ENCODE data around the gene LDLRAD4.
"Not testable (repeated sequence)": the region's sequence is repeated elsewhere in the genome, so short reads cannot be mapped to it uniquely, and the experiment has no call there.

The LDLRAD4 gene

GRCh38 chr18:13606604-13607254 is 388.2 kb downstream of the LDLRAD4 start:
- DNase-seq (ENCODE audit: low read depth in 2 of 2), result no peak
- H3K4me3 ChIP-seq (replicated peaks in 1 of 2; ENCODE audit: low read depth in 2 of 2, low read length in 2 of 2), result no peak overlapping the region
- TF ChIP-seq CTCF (IDR thresholded peaks at IDR 0.05; ENCODE audit: low read depth, low read length), result no peak

- not testable (repeated sequence) for DNase-seq (ENCODE audit: low read depth in 2 of 2); H3K4me3 ChIP-seq (replicated peaks in 1 of 2; ENCODE audit: low read depth in 2 of 2, low read length in 2 of 2)
Observed at GRCh38 chr18:13608024-13608562, 389.5 kb downstream of the LDLRAD4 start.

- H3K4me3 ChIP-seq (replicated peaks in 1 of 2; ENCODE audit: low read depth in 2 of 2, low read length in 2 of 2), result no peak overlapping the region
- no peak for TF ChIP-seq CTCF (IDR thresholded peaks at IDR 0.05; ENCODE audit: low read depth, low read length)
- DNase-seq (ENCODE audit: low read depth in 2 of 2), result no peak
Observed at GRCh38 chr18:13608791-13609532, 390.4 kb downstream of the LDLRAD4 start.

- peak overlapping the region in 1 of 2 donors; percentile 29 for H3K4me3 ChIP-seq (replicated peaks in 1 of 2; ENCODE audit: low read depth in 2 of 2, low read length in 2 of 2)
- TF ChIP-seq CTCF (IDR thresholded peaks at IDR 0.05; ENCODE audit: low read depth, low read length), result no peak
- peak in 1 of 2 donors; percentile 2 for DNase-seq (ENCODE audit: low read depth in 2 of 2)
Observed at GRCh38 chr18:13610555-13611141, 392.1 kb downstream of the LDLRAD4 start.

GRCh38 chr18:13611142-13611600 is 392.6 kb downstream of the LDLRAD4 start:
- DNase-seq (ENCODE audit: low read depth in 2 of 2), result peak; percentile 45 to 57
- peak overlapping the region in 1 of 2 donors; percentile 29 for H3K4me3 ChIP-seq (replicated peaks in 1 of 2; ENCODE audit: low read depth in 2 of 2, low read length in 2 of 2)
- TF ChIP-seq CTCF (IDR thresholded peaks at IDR 0.05; ENCODE audit: low read depth, low read length), result no peak

GRCh38 chr18:13611601-13612195 is 393.1 kb downstream of the LDLRAD4 start:
- peak overlapping the region in 1 of 2 donors; percentile 29 for H3K4me3 ChIP-seq (replicated peaks in 1 of 2; ENCODE audit: low read depth in 2 of 2, low read length in 2 of 2)
- DNase-seq (ENCODE audit: low read depth in 2 of 2), result peak; percentile 36 to 73
- no peak for TF ChIP-seq CTCF (IDR thresholded peaks at IDR 0.05; ENCODE audit: low read depth, low read length)
